HG02571 (cell line): ENCODE measurements around the gene TRMO.

Experiments
- ATAC-seq: cut with Tn5 transposase; IDR thresholded peaks from one replicate; pipeline ENCODE4 v1.9.1; 2021; ENCODE audit warnings: mild to moderate bottlenecking, moderate library complexity; ENCODE audit not compliant: unreplicated experiment

TRMO gene

DNA sequence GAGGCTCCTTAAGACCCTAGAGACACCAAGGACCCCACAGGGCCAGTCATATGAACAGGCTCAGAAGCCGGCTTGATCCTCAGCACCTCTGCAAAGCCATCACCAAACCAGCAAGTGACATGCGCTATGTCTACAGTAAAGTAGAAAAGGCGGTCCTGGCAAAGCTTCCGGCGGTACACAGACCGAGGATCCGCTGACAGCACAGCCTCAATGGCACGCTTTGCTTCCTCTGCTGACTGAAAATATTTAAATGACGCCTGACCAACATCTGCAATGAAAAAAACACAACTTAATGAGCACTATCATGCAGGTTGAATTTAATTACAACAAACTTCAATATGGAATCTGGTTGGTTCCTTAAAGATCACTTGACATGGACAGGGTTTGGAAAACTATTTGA is 17.6 kb downstream of the TRMO start:
- no peak for ATAC-seq

GRCh38 chr9:97903177-97903576 is 19.1 kb downstream of the TRMO start:
- no peak for ATAC-seq

- ATAC-seq = no peak
Measured at GRCh38 chr9:97900738-97901565, 21.3 kb downstream of the TRMO start.

DNA sequence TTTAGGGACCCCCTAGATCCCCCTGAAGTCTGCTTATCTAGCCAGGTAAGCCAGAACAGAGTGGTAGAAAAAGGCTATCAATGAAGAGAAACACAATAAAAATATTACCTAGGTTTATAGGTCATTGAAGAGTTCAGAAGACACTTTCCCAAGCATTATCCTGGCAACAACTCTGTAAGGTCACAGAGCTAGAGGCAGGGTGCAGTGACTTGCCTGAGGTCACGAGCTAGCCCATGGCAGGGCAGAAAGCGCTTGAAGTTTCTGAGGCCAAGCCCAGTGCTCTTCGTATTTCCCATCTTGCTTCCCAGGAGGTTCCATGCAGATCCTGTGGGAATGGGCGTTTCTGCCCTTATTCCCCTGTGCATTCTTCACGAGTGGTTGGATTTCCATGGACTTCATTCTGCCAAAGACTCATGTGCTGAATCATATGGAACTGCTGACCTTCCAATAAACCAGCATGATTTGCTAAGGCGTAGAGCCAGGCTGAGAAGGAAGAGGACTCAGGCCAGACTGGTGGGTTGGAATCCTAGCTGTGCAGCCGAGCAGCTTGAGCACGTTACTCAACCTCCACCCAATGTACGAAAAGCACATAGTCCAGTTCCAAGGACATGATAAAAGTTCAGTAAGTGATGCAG is 22.1 kb downstream of the TRMO start:
- no peak for ATAC-seq

GRCh38 chr9:97895695-97896332 is 26.5 kb downstream of the TRMO start:
- ATAC-seq = no peak

GRCh38 chr9:97895211-97895610 is 27.1 kb downstream of the TRMO start:
- ATAC-seq = no peak

GRCh38 chr9:97892421-97892820 is 29.9 kb downstream of the TRMO start:
- ATAC-seq = no peak

- ATAC-seq = no peak
Measured at GRCh38 chr9:97891736-97892135, 30.6 kb downstream of the TRMO start.

DNA sequence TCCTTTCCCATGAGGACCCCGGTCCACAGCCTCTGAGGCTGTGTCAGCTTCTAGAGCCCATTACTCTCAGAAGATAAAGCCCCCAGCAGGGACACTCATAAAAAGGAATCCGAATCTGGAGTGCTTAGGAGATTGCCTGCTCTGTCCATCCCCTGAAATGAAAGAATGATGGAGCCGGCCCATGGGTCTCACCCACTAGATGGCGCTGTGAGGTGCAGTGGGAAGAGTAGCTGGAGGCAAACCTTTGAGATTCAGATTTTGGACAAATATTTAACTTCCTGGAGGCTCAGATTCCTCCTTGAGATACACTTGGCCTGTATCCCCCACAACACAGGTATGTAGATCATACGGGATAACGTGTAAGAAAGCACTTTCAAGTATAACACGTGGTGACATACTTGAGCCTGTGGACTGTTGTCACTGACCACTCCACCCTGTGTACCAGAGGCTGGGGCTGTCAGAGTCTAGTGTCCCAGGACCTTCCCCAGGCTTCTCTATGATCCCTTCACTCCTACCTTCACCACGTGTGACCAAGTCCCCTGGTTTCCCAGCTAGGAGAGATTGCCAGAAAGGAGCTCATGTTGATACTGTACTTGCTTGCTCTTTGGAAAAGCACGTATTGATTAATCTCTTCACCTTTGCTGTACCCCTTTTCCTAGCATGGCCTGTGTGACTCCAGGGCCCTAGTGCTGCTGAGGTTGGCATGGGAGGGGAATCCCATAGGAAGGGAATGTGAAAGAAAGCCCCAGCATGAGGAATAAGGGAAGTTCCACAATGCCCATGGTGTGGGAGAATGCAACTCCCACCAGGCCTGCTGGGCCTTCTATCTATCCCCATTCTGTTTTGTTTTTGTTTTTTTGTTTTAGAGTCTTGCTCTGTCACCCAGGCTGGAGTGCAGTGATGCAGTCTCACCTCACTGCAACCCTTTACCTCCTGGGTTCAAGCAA is 32.1 kb downstream of the TRMO start:
- ATAC-seq = no peak

DNA sequence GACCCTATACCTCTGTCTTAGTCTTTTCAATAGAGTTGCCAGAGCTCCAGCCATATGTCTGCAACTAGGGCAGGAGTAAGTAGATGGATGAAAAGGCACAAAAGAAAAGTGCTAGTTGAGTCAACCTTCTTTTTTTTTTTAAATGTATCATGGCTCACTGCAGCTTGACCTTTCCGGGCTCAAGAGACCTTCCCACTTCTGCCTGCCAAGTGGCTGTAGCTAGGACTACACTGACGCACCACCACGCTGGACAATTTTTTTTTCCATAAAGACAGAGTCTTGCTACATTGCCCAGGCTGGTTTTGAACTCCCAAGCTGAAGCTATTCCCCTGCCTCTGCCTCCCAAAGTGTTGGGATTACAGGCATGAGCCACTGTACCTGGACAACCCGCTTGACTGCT is 42.0 kb downstream of the TRMO start:
- no peak for ATAC-seq

DNA sequence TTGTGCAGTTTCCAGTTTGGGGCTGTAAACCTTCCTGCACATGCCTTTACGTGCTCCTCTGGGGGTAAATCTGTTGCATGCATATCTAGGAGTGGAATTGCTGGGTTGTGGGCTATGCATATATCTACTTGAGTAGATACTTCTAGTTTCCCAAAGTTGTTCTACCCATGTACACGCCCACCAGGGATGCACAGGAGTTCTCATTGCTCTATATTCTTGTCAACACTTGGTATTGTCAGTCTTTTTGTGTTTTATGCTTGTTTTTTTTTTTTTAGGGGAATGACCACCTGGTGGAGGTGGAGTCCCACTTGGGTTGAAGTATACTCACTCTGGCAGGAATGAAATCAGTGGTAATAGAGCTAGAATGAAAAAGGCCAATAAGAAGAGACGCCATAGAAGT is 46.2 kb downstream of the TRMO start:
- no peak for ATAC-seq

DNA sequence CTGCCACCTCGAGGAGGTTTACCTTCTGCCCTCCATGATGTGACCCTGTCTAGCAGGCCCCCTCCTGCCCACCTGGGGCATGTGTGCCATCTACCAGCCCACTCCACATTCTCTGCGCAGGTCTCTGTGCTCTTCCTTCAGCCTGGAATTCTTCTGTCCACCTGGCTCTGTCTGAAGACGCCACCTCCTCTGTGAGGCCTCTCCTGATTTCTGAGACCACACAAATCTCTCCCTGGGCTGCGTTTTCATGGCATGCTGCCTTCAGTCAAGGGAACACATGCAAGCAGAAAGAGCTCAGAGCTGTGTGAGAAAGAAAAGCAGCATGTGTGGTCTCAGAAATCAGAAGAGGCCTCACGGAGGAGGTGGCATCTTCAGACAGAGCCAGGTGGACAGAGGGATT is 47.2 kb downstream of the TRMO start:
- ATAC-seq = no peak

DNA sequence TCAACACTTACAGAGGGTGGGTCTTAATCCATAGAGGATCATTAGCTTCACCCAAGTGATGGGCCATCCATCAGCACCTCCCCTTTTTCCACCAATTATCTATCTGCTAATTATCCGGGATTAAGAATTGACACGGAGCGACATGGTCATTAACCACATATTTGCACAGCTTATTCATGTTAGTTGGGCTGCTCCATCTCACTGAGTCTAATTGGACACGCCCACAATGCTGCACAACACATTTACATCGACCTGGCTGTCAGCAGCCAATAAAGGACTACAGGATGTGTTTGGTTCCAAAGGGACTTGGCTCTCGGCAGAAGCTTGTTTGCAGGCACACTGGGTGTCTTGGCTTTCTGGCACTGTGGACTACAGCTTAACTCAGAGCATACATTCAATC is 47.7 kb downstream of the TRMO start:
- no peak for ATAC-seq

GRCh38 chr9:97873882-97874281 is 48.4 kb downstream of the TRMO start:
- ATAC-seq = no peak

DNA sequence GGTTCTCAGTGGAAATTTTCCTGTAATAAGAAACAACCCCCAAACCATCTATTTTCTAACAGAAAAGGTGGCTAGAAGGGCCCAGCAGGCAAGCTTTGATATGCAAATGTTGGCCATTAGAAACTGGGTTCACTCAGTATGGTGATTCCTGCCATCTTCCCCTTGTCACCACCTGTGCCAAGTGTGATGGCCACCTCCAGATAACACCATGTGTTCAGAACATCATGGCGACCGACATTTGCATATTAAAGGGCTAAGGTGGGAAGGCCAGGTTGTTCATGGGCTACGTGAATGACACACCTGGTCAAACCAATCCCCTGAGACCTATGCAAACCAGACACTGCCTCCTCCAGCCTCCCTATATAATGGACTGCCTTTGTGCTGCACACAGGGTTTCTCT is 48.9 kb downstream of the TRMO start:
- ATAC-seq = no peak

GRCh38 chr9:97868859-97869258 is 53.4 kb downstream of the TRMO start:
- ATAC-seq = no peak

DNA sequence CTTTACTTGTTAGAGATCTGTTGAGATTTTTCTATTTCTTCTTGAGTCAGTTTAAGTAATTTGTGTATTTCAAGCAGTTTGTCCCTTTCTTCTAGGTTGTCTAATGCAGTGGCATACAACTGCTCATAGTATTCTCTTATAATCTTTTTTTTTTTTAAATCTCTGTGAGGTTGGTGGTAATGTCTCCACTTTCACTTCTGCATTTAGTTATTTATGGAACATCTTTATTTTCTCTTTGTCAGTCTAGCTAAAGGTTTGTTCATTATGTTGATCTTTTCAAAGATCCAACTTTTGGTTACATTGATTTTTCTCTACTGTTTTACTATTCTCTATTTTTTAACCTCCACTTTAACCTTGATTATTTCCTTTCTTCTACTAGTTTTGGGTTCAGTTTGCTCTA is 55.5 kb downstream of the TRMO start:
- ATAC-seq = no peak

DNA sequence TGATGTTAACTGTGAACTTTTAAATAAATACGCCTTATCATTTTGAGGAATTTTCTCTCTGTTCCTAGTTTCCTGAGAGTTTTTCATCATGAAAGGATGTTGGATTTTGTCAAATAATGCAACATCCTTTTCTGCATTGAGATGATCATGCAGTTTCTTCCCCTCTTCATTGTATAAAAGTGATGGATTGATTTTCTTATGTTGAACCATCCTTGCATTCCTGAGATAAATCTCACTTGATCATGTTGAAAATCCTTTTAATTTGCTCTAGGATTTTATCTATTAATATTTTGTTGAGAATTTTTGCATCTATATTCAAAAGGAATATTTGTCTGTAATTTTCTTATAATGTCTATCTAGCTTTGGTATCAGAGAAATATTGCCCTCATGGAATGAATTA is 56.0 kb downstream of the TRMO start:
- ATAC-seq = no peak

GRCh38 chr9:97864396-97864795 is 57.9 kb downstream of the TRMO start:
- no peak for ATAC-seq

GRCh38 chr9:97863314-97863713 is 59.0 kb downstream of the TRMO start:
- ATAC-seq = no peak

DNA sequence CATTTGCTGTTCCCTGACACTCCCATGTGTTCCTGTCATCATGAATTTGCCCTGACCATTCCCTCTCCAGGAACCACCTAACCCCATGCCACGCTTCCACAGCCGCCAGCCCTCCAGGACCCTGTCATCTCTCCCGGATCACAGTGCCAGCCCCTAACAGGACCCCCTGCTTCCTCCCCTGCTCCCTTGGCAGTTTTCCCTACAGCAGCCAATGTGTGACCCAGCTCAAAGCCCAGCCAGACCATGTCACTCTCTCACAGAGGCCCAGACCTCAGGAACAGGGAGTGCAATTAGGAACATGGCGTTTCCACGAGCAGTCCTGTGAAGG is 61.2 kb downstream of the TRMO start:
- no peak for ATAC-seq
